ENCODE measurements around the gene AASDH.

DNA sequence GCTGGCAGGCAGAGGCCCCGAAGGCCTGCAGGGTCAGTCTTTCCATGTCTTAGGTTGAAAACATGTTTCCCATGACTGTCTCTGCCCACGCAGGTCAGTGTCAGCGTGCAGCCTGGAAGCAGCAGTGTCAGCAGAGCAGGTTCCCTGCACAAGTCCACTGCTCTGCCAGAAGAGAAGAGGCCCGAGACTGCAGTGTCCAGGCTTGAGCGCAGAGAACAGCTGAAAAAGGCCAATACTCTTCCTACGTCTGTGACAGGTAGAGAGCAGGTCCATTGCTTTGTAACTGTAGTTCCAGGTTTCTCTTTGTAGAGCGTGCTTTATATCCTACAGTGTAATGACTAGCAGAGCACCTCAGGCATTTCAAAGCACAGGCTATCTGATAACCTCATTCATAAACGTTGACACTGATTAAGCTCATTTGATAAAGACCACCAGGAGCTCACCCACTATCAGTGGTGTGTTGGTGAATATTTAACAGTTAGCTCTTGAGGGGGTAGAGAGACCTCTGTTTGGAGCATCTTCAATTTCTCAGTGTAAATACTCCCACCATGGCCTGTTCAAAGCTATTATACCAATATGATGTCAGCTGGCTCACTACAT, 63.2 kb downstream of the AASDH start:
- TF ChIP-seq L3MBTL2 (conservative IDR thresholded peaks at IDR 0.05), result no peak
- no peak for TF ChIP-seq CTBP1 (IDR thresholded peaks at IDR 0.05; ENCODE audit: borderline replicate concordance)
- no peak for TF ChIP-seq SP1 (IDR thresholded peaks at IDR 0.05)
- no peak for TF ChIP-seq BHLHE40 (IDR thresholded peaks at IDR 0.05; ENCODE audit: borderline replicate concordance)
